Prostate gland (tissue), 2 donors: ENCODE results near the gene ATP5ME. TPM values are rescaled to one million over a fixed set of nuclear protein-coding genes. Genes with fewer than 3 reads are reported as not detected.

ENCODE experiments used
- DNase-seq: peaks from one replicate; pipeline ENCODE4 v3.0.0-alpha.2; 2019; ENCODE audit warnings: low spot score
- H3K27ac ChIP-seq, 2 donors: fragments of 200-600 bp; sonication (generic); 2 replicates each; pipeline ENCODE4 v1.5.1; 2017 to 2019
- H3K27me3 ChIP-seq: fragments of 200-600 bp; sonication (generic); replicated peaks from 2 replicates; pipeline ENCODE4 v1.5.1; 2019; ENCODE audit not compliant: insufficient read depth
- H3K36me3 ChIP-seq, 2 donors: fragments of 200-600 bp; sonication (generic); 1 replicate in 1 of 2; 2 replicates in 1 of 2; pipeline versions ENCODE4 v1.5.1 to v1.8.1; 2017 to 2019
- H3K4me1 ChIP-seq: fragments of 200-600 bp; sonication (generic); replicated peaks from 2 replicates; pipeline ENCODE4 v1.5.1; 2019
- H3K4me3 ChIP-seq, 2 donors: fragments of 200-600 bp; sonication (generic); 2 replicates each; pipeline ENCODE4 v1.5.1; 2017 to 2019
- H3K9me3 ChIP-seq: fragments of 200-600 bp; sonication (generic); 2 replicates; pipeline ENCODE4 v1.5.1; 2017
- CTCF ChIP-seq, 4 experiments: fragments of 200-600 bp in 2 of 4; fragments of 450-650 bp in 2 of 4; sonication (generic) in 2 of 4; IDR thresholded peaks; 1 replicate in 3 of 4; 2 replicates in 1 of 4; pipeline ENCODE4 v1.5.1; 2016 to 2019; ENCODE audit warnings: antibody characterized with exemption in 4 of 4, mild to moderate bottlenecking in 2 of 4, moderate library complexity in 2 of 4
- POLR2A ChIP-seq: fragments of 450-650 bp; IDR thresholded peaks from one replicate; pipeline ENCODE4 v1.6.1; 2016; ENCODE audit warnings: antibody characterized with exemption, mild to moderate bottlenecking
- POLR2AphosphoS5 ChIP-seq: sonication (generic); formaldehyde crosslinking; IDR thresholded peaks from one replicate; pipeline ENCODE4 v1.6.1; 2017; ENCODE audit warnings: antibody characterized with exemption
- WGBS: methylation state at CpG from one replicate; pipeline ENCODE4 v1.1.5; 2018; 5-methylcytosine and 5-hydroxymethylcytosine counted together
- intact Hi-C: fragments of 100-400 bp; cut with DNase I; formaldehyde crosslinking; loops from one replicate; pipeline ENCODE4 v1.14.2; 2022
- total RNA-seq, 2 donors: library from RNA; depleted of rRNA; stranded (reverse); fragments of >200 nt; gene quantifications; one replicate each; pipeline ENCODE4 v1.1.0, GENCODE V29; 2016

The ATP5ME gene
- total RNA-seq, 2 donors from 2014 or later: 148 to 313 TPM

- no peaks in the 10 kb centered on the region for H3K9me3 ChIP-seq
- intact Hi-C loops: no loop called here
- WGBS: 89% methylated on average over 9 of the region's 9 CpGs
- H3K27ac ChIP-seq: no peak overlapping the region
- H3K4me1 ChIP-seq: no peaks in the 10 kb centered on the region
- no peak overlapping the region for H3K4me3 ChIP-seq
- H3K27me3 ChIP-seq: no peaks in the 10 kb centered on the region
- TF ChIP-seq CTCF (IDR thresholded peaks at IDR 0.05): no peak
- TF ChIP-seq POLR2AphosphoS5: no peak
- TF ChIP-seq POLR2A: no peak
- H3K36me3 ChIP-seq: no peaks in the 10 kb centered on the region
- no peak for DNase-seq
Measured at GRCh38 chr4:629636-629914, 44.5 kb downstream of the ATP5ME start.

GRCh38 chr4:628821-629635, 45.0 kb downstream of the ATP5ME start:
- TF ChIP-seq POLR2A (no peak), POLR2AphosphoS5 (no peak), CTCF (IDR thresholded peaks at IDR 0.05) (no peak)
- Histone ChIP-seq H3K9me3 (no peaks in the 10 kb centered on the region), H3K27ac (no peak overlapping the region), H3K27me3 (no peaks in the 10 kb centered on the region), H3K4me1 (no peaks in the 10 kb centered on the region), H3K4me3 (no peak overlapping the region), H3K36me3 (no peaks in the 10 kb centered on the region)
- intact Hi-C loops: no loop called here
- DNase-seq: no peak
- 85% methylated on average over 16 of the region's 27 CpGs for WGBS

- Histone ChIP-seq H3K4me1 (no peaks in the 10 kb centered on the region), H3K27me3 (no peaks in the 10 kb centered on the region), H3K9me3 (no peaks in the 10 kb centered on the region), H3K27ac (no peak overlapping the region), H3K4me3 (no peak overlapping the region), H3K36me3 (no peaks in the 10 kb centered on the region)
- TF ChIP-seq POLR2A: no peak
- TF ChIP-seq POLR2AphosphoS5: no peak
- TF ChIP-seq CTCF (IDR thresholded peaks at IDR 0.05): no peak
- 89% methylated on average over 15 of the region's 17 CpGs for WGBS
- no peak for DNase-seq
- intact Hi-C loops: no loop called here
Measured at GRCh38 chr4:628311-628741, 45.8 kb downstream of the ATP5ME start.

GRCh38 chr4:627347-628125, 46.5 kb downstream of the ATP5ME start:
- no peak overlapping the region for H3K27ac ChIP-seq
- H3K4me3 ChIP-seq: no peak overlapping the region
- no peak for DNase-seq
- H3K27me3 ChIP-seq: no peaks in the 10 kb centered on the region
- no peaks in the 10 kb centered on the region for H3K9me3 ChIP-seq
- 79% methylated on average over 14 of the region's 15 CpGs for WGBS
- H3K4me1 ChIP-seq: no peaks in the 10 kb centered on the region
- TF ChIP-seq POLR2AphosphoS5 (no peak), POLR2A (no peak), CTCF (IDR thresholded peaks at IDR 0.05) (no peak)
- intact Hi-C loops: no loop called here
- no peaks in the 10 kb centered on the region for H3K36me3 ChIP-seq
